ENCODE measurements around the gene TMEM14B. TPM values are rescaled to one million over a fixed set of nuclear protein-coding genes. Genes with fewer than 3 reads are reported as not detected.

Gene TMEM14B
- total and polyA plus RNA-seq, 5 donors from 2014 or later = 48.8 to 219 (median 206) TPM

GRCh38 chr6:10794239-10794638 is 46.6 kb downstream of the TMEM14B start:
- ATAC-seq (ENCODE audit: low read depth in 2 of 2) (no peak), DNase-seq (no peak)
- peaks cover 20% of the 10 kb centered on the region for H3K36me3 Mint-ChIP-seq
- Histone ChIP-seq H3K4me3 (ENCODE audit: low read depth, low read length) (no peak overlapping the region), H3K36me3 (ENCODE audit: control insufficient read depth, insufficient read depth, low read length) (peaks cover 4% of the 10 kb centered on the region), H3K27me3 (ENCODE audit: control insufficient read depth, insufficient read depth, low read length) (no peaks in the 10 kb centered on the region), H3K4me1 (ENCODE audit: control insufficient read depth, insufficient read depth, low read length, poor library complexity, severe bottlenecking) (no peaks in the 10 kb centered on the region), H3K9me3 (ENCODE audit: control insufficient read depth in 2 of 2, low read length in 2 of 2) (no peaks in the 10 kb centered on the region), H3K27ac (ENCODE audit: insufficient read depth, low read length, poor library complexity, severe bottlenecking) (no peak overlapping the region)
- no peak overlapping the region for H3K4me3 Mint-ChIP-seq
- H3K27ac Mint-ChIP-seq = no peak overlapping the region
- H3K4me1 Mint-ChIP-seq = no peaks in the 10 kb centered on the region
- H3K27me3 Mint-ChIP-seq = no peaks in the 10 kb centered on the region
- no peaks in the 10 kb centered on the region for H3K9me3 Mint-ChIP-seq

- Mint-ChIP-seq H3K4me3 (no peak overlapping the region), H3K4me1 (no peaks in the 10 kb centered on the region), H3K36me3 (peaks cover 7% of the 10 kb centered on the region), H3K27ac (no peak overlapping the region), H3K27me3 (no peaks in the 10 kb centered on the region), H3K9me3 (no peaks in the 10 kb centered on the region)
- H3K4me1 ChIP-seq (ENCODE audit: control insufficient read depth, insufficient read depth, low read length, poor library complexity, severe bottlenecking) = no peaks in the 10 kb centered on the region
- no peak overlapping the region for H3K27ac ChIP-seq (ENCODE audit: insufficient read depth, low read length, poor library complexity, severe bottlenecking)
- H3K36me3 ChIP-seq (ENCODE audit: control insufficient read depth, insufficient read depth, low read length) = no peaks in the 10 kb centered on the region
- H3K4me3 ChIP-seq (ENCODE audit: low read depth, low read length) = no peak overlapping the region
- DNase-seq (no peak), ATAC-seq (ENCODE audit: low read depth in 2 of 2) (no peak)
- H3K27me3 ChIP-seq (ENCODE audit: control insufficient read depth, insufficient read depth, low read length) = no peaks in the 10 kb centered on the region
- no peaks in the 10 kb centered on the region for H3K9me3 ChIP-seq (ENCODE audit: control insufficient read depth in 2 of 2, low read length in 2 of 2)
Measured at GRCh38 chr6:10800810-10801209, 53.2 kb downstream of the TMEM14B start.

DNA sequence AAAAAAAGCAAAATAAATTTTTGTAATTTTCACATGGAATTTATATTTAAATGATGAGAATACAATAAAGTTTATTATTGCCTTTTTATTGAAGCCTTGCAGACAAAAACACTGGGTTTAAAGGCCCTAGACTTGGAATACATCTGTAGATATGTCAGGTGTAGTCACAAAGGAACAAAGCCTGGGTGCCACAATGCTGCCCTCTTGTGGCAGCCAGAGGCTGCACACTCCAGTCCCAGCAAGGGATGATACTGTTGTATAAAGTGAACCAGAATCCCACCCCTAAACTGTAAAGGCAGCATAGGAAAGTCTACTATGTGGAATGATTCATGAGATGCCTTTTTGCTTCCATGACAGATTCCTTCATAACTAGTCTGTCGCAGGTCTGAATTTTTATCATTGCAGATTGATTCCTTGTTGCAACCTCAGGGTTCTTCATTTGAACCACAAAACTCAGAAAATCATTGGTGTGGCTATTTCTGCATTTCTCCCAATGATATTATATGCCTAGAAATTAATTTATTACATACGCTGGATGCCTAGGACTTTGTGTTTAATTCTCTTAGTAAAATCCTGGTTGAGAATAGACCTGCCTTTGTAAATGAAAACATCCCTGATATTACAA is 53.7 kb downstream of the TMEM14B start:
- Histone ChIP-seq H3K4me3 (ENCODE audit: low read depth, low read length) (no peak overlapping the region), H3K9me3 (ENCODE audit: control insufficient read depth in 2 of 2, low read length in 2 of 2) (no peaks in the 10 kb centered on the region), H3K27ac (ENCODE audit: insufficient read depth, low read length, poor library complexity, severe bottlenecking) (no peak overlapping the region), H3K27me3 (ENCODE audit: control insufficient read depth, insufficient read depth, low read length) (no peaks in the 10 kb centered on the region), H3K36me3 (ENCODE audit: control insufficient read depth, insufficient read depth, low read length) (no peaks in the 10 kb centered on the region), H3K4me1 (ENCODE audit: control insufficient read depth, insufficient read depth, low read length, poor library complexity, severe bottlenecking) (no peaks in the 10 kb centered on the region)
- ATAC-seq (ENCODE audit: low read depth in 2 of 2) (peak; percentile 71 to 87), DNase-seq (peak; percentile 40 to 68 (median 58))
- no peaks in the 10 kb centered on the region for H3K27me3 Mint-ChIP-seq
- H3K27ac Mint-ChIP-seq = no peak overlapping the region
- no peaks in the 10 kb centered on the region for H3K4me1 Mint-ChIP-seq
- H3K9me3 Mint-ChIP-seq = no peaks in the 10 kb centered on the region
- H3K36me3 Mint-ChIP-seq = peaks cover 10% of the 10 kb centered on the region
- no peak overlapping the region for H3K4me3 Mint-ChIP-seq

Other genes with a start within 250 kb of the TMEM14B start
- gene GCNT2, start 226.5 kb upstream of the TMEM14B start, total RNA-seq = 6.9 TPM
- 1 to 10 TPM in 3 of 4 donors, under 1 TPM in 1; 0.72 to 1.9 (median 1.3) TPM for gene GCNT2, start 226.5 kb upstream of the TMEM14B start, polyA plus RNA-seq
- gene C6orf52, start 53.2 kb upstream of the TMEM14B start, total RNA-seq = not detected
- 1 to 10 TPM in 2 of 4 donors, under 1 TPM in 1, not detected in 1; 0.68 to 2.6 (median 2.3) TPM for gene C6orf52, start 53.2 kb upstream of the TMEM14B start, polyA plus RNA-seq
- 6.0 TPM for gene PAK1IP1, start 52.8 kb upstream of the TMEM14B start, total RNA-seq
- 10 to 100 TPM; 12.2 to 14.4 (median 13.9) TPM for gene PAK1IP1, start 52.8 kb upstream of the TMEM14B start, polyA plus RNA-seq
- gene TMEM14C, start 24.7 kb upstream of the TMEM14B start, total RNA-seq = 15.7 TPM
- gene TMEM14C, start 24.7 kb upstream of the TMEM14B start, polyA plus RNA-seq = 100 to 1,000 TPM in 1 of 4 donors, 10 to 100 TPM in 3; 83.7 to 172 (median 89.2) TPM
- gene MAK, start 90.7 kb downstream of the TMEM14B start, total RNA-seq = 0.30 TPM
- under 1 TPM in 1 of 4 donors, not detected in 3; 0.12 TPM for gene MAK, start 90.7 kb downstream of the TMEM14B start, polyA plus RNA-seq
- gene GCM2, start 134.2 kb downstream of the TMEM14B start, total RNA-seq = not detected
- gene GCM2, start 134.2 kb downstream of the TMEM14B start, polyA plus RNA-seq = not detected
- not detected for gene SYCP2L, start 139.2 kb downstream of the TMEM14B start, total RNA-seq
- gene SYCP2L, start 139.2 kb downstream of the TMEM14B start, polyA plus RNA-seq = not detected

Data from CD4-positive, CD25-positive, alpha-beta regulatory T cell (primary cell).